H1 (cell line): ENCODE measurements around the gene EFNA3. TPM values are rescaled to one million over a fixed set of nuclear protein-coding genes. Genes with fewer than 3 reads are reported as not detected.

Source experiments
- BCL11A ChIP-seq, 2 experiments: IDR thresholded peaks; one replicate each; pipeline ENCODE4 v1.6.1; 2011; ENCODE audit warnings: low read depth in 2 of 2, low read length in 2 of 2, mild to moderate bottlenecking in 2 of 2
- BRCA1 ChIP-seq: IDR thresholded peaks from 2 replicates; pipeline ENCODE4 v1.6.1; 2012; ENCODE audit warnings: low read depth, low read length, improper control_type of control experiment
- CEBPB ChIP-seq: IDR thresholded peaks from 2 replicates; pipeline ENCODE4 v1.6.1; 2012; ENCODE audit warnings: low read depth, low read length
- CHD2 ChIP-seq: IDR thresholded peaks from 2 replicates; pipeline ENCODE4 v1.6.1; 2012; ENCODE audit warnings: low read length, improper control_type of control experiment
- CHD7 ChIP-seq: fragments of 300-600 bp; sonication (generic); IDR thresholded peaks from 2 replicates; pipeline ENCODE4 v1.7.1; 2012; ENCODE audit warnings: low read length, moderate library complexity, mild to moderate bottlenecking, inconsistent platforms; ENCODE audit not compliant: insufficient replicate concordance
- CREB1 ChIP-seq: IDR thresholded peaks from 2 replicates; pipeline ENCODE4 v1.6.1; 2012; ENCODE audit warnings: inconsistent platforms
- CTBP2 ChIP-seq: IDR thresholded peaks from 2 replicates; pipeline ENCODE4 v1.7.0; 2011; ENCODE audit warnings: borderline replicate concordance, mild to moderate bottlenecking, moderate library complexity, mixed read lengths, low read length; ENCODE audit not compliant: insufficient read depth, insufficient read length
- FOSL1 ChIP-seq: IDR thresholded peaks from 2 replicates; pipeline ENCODE4 v1.6.1; 2011; ENCODE audit warnings: mild to moderate bottlenecking, low read depth, low read length, moderate library complexity; ENCODE audit not compliant: insufficient read depth
- POLR2A ChIP-seq, 2 experiments: IDR thresholded peaks; 1 replicate in 1 of 2; 2 replicates in 1 of 2; pipeline ENCODE4 v1.6.1; 2011; ENCODE audit warnings: low read depth in 2 of 2, low read length in 2 of 2, mild to moderate bottlenecking in 2 of 2; ENCODE audit errors: control extremely low read depth in 1 of 2
- RNF2 ChIP-seq: fragments of 200-900, 300-1000 bp; sonication (generic); IDR thresholded peaks from 2 replicates; pipeline ENCODE4 v1.7.1; 2016; ENCODE audit warnings: borderline replicate concordance, low read depth, mild to moderate bottlenecking, antibody characterized with exemption, low read length; ENCODE audit not compliant: poor library complexity, severe bottlenecking; ENCODE audit errors: missing control alignments
- polyA plus RNA-seq, 7 experiments: library from polyadenylated mRNA; depleted of rRNA in 3 of 7; stranded (reverse) in 5 of 7; unstranded in 2 of 7; fragments of >200 nt in 5 of 7; fragments of 200-250 nt in 2 of 7; gene quantifications; 1 replicate in 5 of 7; 2 replicates in 1 of 7; 4 replicates in 1 of 7; pipeline versions ENCODE4 v1.2.1 to v1.2.3, GENCODE V29; 2011 to 2013; ENCODE audit warnings: missing spikeins in 2 of 7, mixed read lengths in 2 of 7
- total RNA-seq: library from RNA; stranded (reverse); fragmentation: NEBNext Ultra II Directional; extraction: Animal tissue kit (Norgen Biotek cat#: 25700); gene quantifications from 2 replicates; pipeline ENCODE4 v1.2.1, GENCODE V29; 2021

Gene EFNA3
- total and polyA plus RNA-seq, 2 of the 8 experiments (the other 6 are each of a cell fraction or from before 2014, with no cell fraction given), result 10.8 to 13.8 TPM

DNA sequence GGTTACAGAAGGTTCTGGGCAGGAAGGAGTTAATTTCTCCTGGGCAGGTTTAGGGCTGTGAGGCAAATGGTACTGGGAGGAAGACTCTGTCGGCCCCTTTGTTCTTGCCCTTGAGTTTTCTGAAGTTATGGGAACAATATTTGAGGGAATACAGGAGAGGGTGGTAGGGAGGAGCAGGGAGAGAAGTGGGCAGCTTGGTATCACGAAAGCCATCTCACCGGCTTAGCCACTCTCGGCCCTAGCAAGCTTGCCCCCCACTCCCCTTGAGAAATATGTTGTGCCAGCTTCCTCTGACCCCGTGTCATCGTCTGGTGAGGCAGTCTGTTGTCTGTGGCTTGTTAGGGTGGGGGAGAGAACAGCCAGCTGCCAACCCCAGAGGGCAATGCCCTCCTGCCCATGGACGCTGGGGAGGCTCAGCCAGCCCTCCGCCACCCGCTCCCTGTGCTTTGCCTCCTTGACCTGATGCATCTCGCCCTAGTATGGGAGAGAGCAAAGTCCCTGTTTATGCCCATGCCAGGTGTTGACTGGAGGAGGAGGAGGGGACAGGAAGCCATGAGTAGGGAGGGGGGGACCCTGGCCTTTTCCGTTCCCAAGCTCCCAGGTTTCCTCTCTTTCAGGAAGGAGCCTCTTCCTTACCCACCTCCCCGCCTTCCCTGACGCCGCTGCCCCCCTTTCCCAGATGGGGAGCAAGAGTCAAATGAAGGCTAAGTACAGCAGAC is 50.3 kb downstream of the EFNA3 start (continued):
- TF ChIP-seq CEBPB (no peak), FOSL1 (no peak), BCL11A (IDR thresholded peaks at IDR 0.05; ENCODE audit: low read depth in 2 of 2, low read length in 2 of 2) (no peak), RNF2 (no peak), CTBP2 (no peak), POLR2A (IDR thresholded peaks at IDR 0.05; ENCODE audit: control extremely low read depth in 1 of 2, low read depth in 2 of 2, low read length in 2 of 2) (no peak), CREB1 (no peak), CHD2 (no peak), BRCA1 (no peak), CHD7 (no peak)
